Glutamatergic neuron (in vitro differentiated cells): ENCODE measurements around the gene RBM19. TPM values are rescaled to one million over a fixed set of nuclear protein-coding genes. Genes with fewer than 3 reads are reported as not detected.

Source experiments
- DNase-seq: peaks from one replicate; pipeline ENCODE4 v3.0.0; 2022
- H3K27ac Mint-ChIP-seq: one replicate; pipeline ENCODE4 v1.8.0; 2020; ENCODE audit warnings: mild to moderate bottlenecking, mixed read lengths, inconsistent platforms; ENCODE audit not compliant: unreplicated experiment
- H3K27me3 Mint-ChIP-seq: one replicate; pipeline ENCODE4 v1.8.0; 2020; ENCODE audit warnings: mild to moderate bottlenecking, moderate library complexity, mixed read lengths, inconsistent platforms; ENCODE audit not compliant: unreplicated experiment
- H3K36me3 Mint-ChIP-seq: one replicate; pipeline ENCODE4 v1.8.0; 2020; ENCODE audit warnings: mild to moderate bottlenecking, mixed read lengths, inconsistent platforms; ENCODE audit not compliant: unreplicated experiment
- H3K4me1 Mint-ChIP-seq: one replicate; pipeline ENCODE4 v1.8.0; 2020; ENCODE audit warnings: mild to moderate bottlenecking, low read depth, mixed read lengths, inconsistent platforms; ENCODE audit not compliant: unreplicated experiment
- H3K4me3 Mint-ChIP-seq: one replicate; pipeline ENCODE4 v1.8.0; 2020; ENCODE audit warnings: mild to moderate bottlenecking, mixed read lengths, inconsistent platforms; ENCODE audit not compliant: unreplicated experiment
- H3K9me3 Mint-ChIP-seq: one replicate; pipeline ENCODE4 v1.8.0; 2020; ENCODE audit warnings: mild to moderate bottlenecking, moderate library complexity, mixed read lengths, inconsistent platforms; ENCODE audit not compliant: unreplicated experiment
- CTCF ChIP-seq: fragments of 200-600 bp; sonication (generic); IDR thresholded peaks from one replicate; pipeline ENCODE4 v1.5.0; 2021; ENCODE audit not compliant: partially characterized antibody, unreplicated experiment
- total RNA-seq: library from RNA; stranded (reverse); fragmentation: NEBNext Ultra II Directional; extraction: Animal tissue kit (Norgen Biotek cat#: 25700); gene quantifications from one replicate; pipeline ENCODE4 v1.2.1, GENCODE V29; 2021; ENCODE audit not compliant: unreplicated experiment

RBM19 gene
- total RNA-seq, 1 donor from 2014 or later: 27.4 TPM

GRCh38 chr12:113837528-113838296 is 128.4 kb downstream of the RBM19 start:
- Mint-ChIP-seq H3K27me3 (peaks cover 2% of the 10 kb centered on the region), H3K4me1 (peaks cover 18% of the 10 kb centered on the region), H3K36me3 (no peaks in the 10 kb centered on the region), H3K9me3 (peaks cover 3% of the 10 kb centered on the region), H3K4me3 (no peak overlapping the region), H3K27ac (no peak overlapping the region)
- no peak for DNase-seq
- peak; percentile 30 for TF ChIP-seq CTCF

GRCh38 chr12:113837084-113837483 is 129.0 kb downstream of the RBM19 start:
- H3K27ac Mint-ChIP-seq: no peak overlapping the region
- no peaks in the 10 kb centered on the region for H3K36me3 Mint-ChIP-seq
- H3K27me3 Mint-ChIP-seq: peaks cover 2% of the 10 kb centered on the region
- no peak overlapping the region for H3K4me3 Mint-ChIP-seq
- H3K9me3 Mint-ChIP-seq: peaks cover 2% of the 10 kb centered on the region
- no peak for TF ChIP-seq CTCF
- peaks cover 21% of the 10 kb centered on the region for H3K4me1 Mint-ChIP-seq
- DNase-seq: no peak

GRCh38 chr12:113835896-113836295 is 130.2 kb downstream of the RBM19 start:
- DNase-seq: no peak
- peaks cover 28% of the 10 kb centered on the region for H3K4me1 Mint-ChIP-seq
- no peak for TF ChIP-seq CTCF
- H3K27ac Mint-ChIP-seq: no peak overlapping the region
- no peak overlapping the region for H3K4me3 Mint-ChIP-seq
- peaks cover 5% of the 10 kb centered on the region for H3K27me3 Mint-ChIP-seq
- no peaks in the 10 kb centered on the region for H3K36me3 Mint-ChIP-seq
- H3K9me3 Mint-ChIP-seq: peaks cover 5% of the 10 kb centered on the region

- H3K36me3 Mint-ChIP-seq: no peaks in the 10 kb centered on the region
- TF ChIP-seq CTCF: no peak
- H3K4me1 Mint-ChIP-seq: peaks cover 30% of the 10 kb centered on the region
- peaks cover 5% of the 10 kb centered on the region for H3K9me3 Mint-ChIP-seq
- peaks cover 5% of the 10 kb centered on the region for H3K27me3 Mint-ChIP-seq
- no peak overlapping the region for H3K27ac Mint-ChIP-seq
- H3K4me3 Mint-ChIP-seq: no peak overlapping the region
- no peak for DNase-seq
Observed at GRCh38 chr12:113835433-113835832, 130.7 kb downstream of the RBM19 start.

GRCh38 chr12:113833422-113833821 is 132.7 kb downstream of the RBM19 start:
- Mint-ChIP-seq H3K4me1 (peaks cover 26% of the 10 kb centered on the region), H3K36me3 (no peaks in the 10 kb centered on the region)
- no peak for DNase-seq

More at GRCh38 chr12:113833422-113833821, 132.7 kb downstream of the RBM19 start:
- H3K9me3 Mint-ChIP-seq: peaks cover 5% of the 10 kb centered on the region
- peak overlapping the region; percentile 25 for H3K4me3 Mint-ChIP-seq
- TF ChIP-seq CTCF: no peak
- H3K27me3 Mint-ChIP-seq: peaks cover 7% of the 10 kb centered on the region
- H3K27ac Mint-ChIP-seq: no peak overlapping the region
